Tibial artery (tissue), 4 donors: ENCODE measurements around the gene OMP.
"Not testable (repeated sequence)": the region's sequence is repeated elsewhere in the genome, so short reads cannot be mapped to it uniquely, and the experiment has no call there.

Source experiments
- DNase-seq, 2 donors: peaks; one replicate each; pipeline ENCODE4 v3.0.0-alpha.2; 2019
- H3K27ac ChIP-seq, 2 donors: fragments of 200-600 bp; sonication (generic) in 1 of 2; 1 replicate in 1 of 2; 2 replicates in 1 of 2; pipeline ENCODE4 v1.5.1; 2018 to 2019; ENCODE audit warnings: mild to moderate bottlenecking in 1 of 2
- H3K27me3 ChIP-seq, 2 donors: fragments of 200-600 bp; sonication (generic) in 1 of 2; one replicate each; pipeline versions ENCODE4 v1.5.1 to v1.6.0; 2016 to 2019
- H3K36me3 ChIP-seq, 3 donors: fragments of 200-600 bp; sonication (generic) in 2 of 3; one replicate each; pipeline ENCODE4 v1.5.1; 2016 to 2019; ENCODE audit warnings: mild to moderate bottlenecking in 2 of 3
- H3K4me1 ChIP-seq, 4 donors: fragments of 200-600 bp; sonication (generic) in 2 of 4; 1 replicate in 3 of 4; 2 replicates in 1 of 4; pipeline ENCODE4 v1.5.1; 2016 to 2019
- H3K4me3 ChIP-seq, 2 donors: fragments of 200-600 bp; sonication (generic) in 1 of 2; 1 replicate in 1 of 2; 2 replicates in 1 of 2; pipeline ENCODE4 v1.5.1; 2018 to 2019; ENCODE audit warnings: mild to moderate bottlenecking in 2 of 2
- H3K9me3 ChIP-seq, 3 donors: fragments of 200-600 bp; sonication (generic) in 1 of 3; one replicate each; pipeline ENCODE4 v1.5.1; 2016 to 2019
- intact Hi-C: fragments of 100-400 bp; cut with DNase I; formaldehyde crosslinking; loops from one replicate; pipeline ENCODE4 v1.15.0; 2023; ENCODE audit warnings: low total_unique reads
- TF ChIP-seq, protein P1 (sequence below), 2 experiments: fragments of 200-600 bp in 1 of 2; fragments of 450-650 bp in 1 of 2; IDR thresholded peaks; one replicate each; pipeline ENCODE4 v1.5.1; 2017 to 2019; ENCODE audit warnings: antibody characterized with exemption in 2 of 2, mild to moderate bottlenecking in 1 of 2, moderate library complexity in 1 of 2

OMP gene

DNA sequence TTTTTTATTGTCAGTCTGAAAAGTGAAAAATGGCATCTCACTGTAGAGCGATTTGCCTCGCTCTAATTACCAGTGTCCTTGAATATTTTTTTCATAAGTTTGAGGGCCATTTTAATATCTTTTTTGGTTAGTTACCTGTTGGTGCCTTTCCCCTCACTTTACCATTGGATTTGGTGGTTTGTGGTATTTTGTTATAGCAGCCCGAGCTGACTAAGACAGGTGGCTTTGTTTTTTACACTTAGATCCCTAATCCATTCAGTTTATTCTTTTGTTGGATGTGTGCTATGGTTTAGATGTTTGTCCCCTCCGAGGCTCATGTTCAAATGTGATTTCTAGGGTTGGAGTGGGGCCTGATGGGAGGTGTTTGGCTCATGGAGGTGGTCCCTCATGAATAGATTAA lies 42.4 kb upstream of the OMP start:
- TF ChIP-seq, protein P1, sequence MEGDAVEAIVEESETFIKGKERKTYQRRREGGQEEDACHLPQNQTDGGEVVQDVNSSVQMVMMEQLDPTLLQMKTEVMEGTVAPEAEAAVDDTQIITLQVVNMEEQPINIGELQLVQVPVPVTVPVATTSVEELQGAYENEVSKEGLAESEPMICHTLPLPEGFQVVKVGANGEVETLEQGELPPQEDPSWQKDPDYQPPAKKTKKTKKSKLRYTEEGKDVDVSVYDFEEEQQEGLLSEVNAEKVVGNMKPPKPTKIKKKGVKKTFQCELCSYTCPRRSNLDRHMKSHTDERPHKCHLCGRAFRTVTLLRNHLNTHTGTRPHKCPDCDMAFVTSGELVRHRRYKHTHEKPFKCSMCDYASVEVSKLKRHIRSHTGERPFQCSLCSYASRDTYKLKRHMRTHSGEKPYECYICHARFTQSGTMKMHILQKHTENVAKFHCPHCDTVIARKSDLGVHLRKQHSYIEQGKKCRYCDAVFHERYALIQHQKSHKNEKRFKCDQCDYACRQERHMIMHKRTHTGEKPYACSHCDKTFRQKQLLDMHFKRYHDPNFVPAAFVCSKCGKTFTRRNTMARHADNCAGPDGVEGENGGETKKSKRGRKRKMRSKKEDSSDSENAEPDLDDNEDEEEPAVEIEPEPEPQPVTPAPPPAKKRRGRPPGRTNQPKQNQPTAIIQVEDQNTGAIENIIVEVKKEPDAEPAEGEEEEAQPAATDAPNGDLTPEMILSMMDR (IDR thresholded peaks at IDR 0.05), result no peak
- Histone ChIP-seq H3K4me1 (no peaks in the 10 kb centered on the region), H3K36me3 (no peaks in the 10 kb centered on the region), H3K27ac (no peak overlapping the region), H3K4me3 (no peak overlapping the region), H3K9me3 (peaks cover 0 to 18% (median 14%) of the 10 kb centered on the region in 3 donors), H3K27me3 (peaks cover 0 to 5% of the 10 kb centered on the region in 2 donors)
- peak in 1 of 2 donors; percentile 10 for DNase-seq
- intact Hi-C loops, result loop anchor here (10.0 kb wide), 2 partner anchors 275 to 615 kb away; partner anchors contain the start of genes EMSY and TSKU

DNA sequence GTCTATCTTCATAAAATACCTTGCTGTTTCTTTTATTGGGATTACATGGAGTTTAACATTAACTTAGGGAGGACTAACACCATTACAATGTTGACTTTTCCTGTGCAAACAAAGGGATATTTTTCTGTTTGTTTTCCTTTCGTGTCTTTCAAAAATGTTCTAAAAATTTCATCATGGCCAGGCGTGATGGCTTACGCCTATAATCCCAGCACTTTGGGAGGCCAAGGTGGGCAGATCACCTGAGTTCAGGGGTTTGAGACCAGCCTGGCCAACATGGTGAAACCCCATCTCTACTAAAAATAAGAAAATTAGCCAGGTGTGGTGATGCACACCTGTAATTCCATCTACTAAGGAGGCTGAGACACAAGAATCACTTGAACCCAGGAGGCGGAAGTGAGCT lies 41.4 kb upstream of the OMP start:
- DNase-seq, H3K36me3 ChIP-seq, H3K27ac ChIP-seq, H3K27me3 ChIP-seq, H3K4me1 ChIP-seq, H3K4me3 ChIP-seq: not testable (repeated sequence)
- H3K9me3 ChIP-seq, result peaks cover 0 to 12% (median 8%) of the 10 kb centered on the region in 3 donors
- intact Hi-C loops, result loop anchor here (10.0 kb wide), 2 partner anchors 276 to 616 kb away; partner anchors contain the start of genes EMSY and TSKU

DNA sequence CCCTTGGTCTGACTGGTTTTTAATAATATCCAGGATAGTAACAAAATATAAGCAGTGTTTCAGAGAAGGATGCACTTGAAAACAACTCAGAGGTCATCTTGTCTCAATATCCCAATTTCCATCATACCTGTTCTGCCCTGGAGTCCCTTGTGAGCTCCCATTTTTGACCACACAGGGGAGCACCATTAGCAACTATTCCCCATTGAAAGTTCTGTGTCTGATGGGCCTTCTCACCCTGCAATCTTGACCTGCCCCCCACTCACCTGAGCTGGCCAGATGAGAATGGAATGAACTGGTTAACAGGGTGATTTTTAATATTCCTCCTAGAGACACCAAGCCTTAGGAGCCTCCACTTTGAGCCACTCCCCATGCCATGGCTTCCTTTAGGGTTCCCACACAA lies 39.7 kb upstream of the OMP start:
- TF ChIP-seq, protein P1 (IDR thresholded peaks at IDR 0.05), result no peak
- Histone ChIP-seq H3K4me1 (peaks cover 0 to 14% (median 7%) of the 10 kb centered on the region in 4 donors), H3K27me3 (no peaks in the 10 kb centered on the region), H3K9me3 (no peaks in the 10 kb centered on the region), H3K36me3 (no peaks in the 10 kb centered on the region), H3K4me3 (no peak overlapping the region), H3K27ac (no peak overlapping the region)
- DNase-seq, result no peak
- intact Hi-C loops, result loop anchor here (10.0 kb wide), 2 partner anchors 278 to 618 kb away; partner anchors contain the start of genes EMSY and TSKU

DNA sequence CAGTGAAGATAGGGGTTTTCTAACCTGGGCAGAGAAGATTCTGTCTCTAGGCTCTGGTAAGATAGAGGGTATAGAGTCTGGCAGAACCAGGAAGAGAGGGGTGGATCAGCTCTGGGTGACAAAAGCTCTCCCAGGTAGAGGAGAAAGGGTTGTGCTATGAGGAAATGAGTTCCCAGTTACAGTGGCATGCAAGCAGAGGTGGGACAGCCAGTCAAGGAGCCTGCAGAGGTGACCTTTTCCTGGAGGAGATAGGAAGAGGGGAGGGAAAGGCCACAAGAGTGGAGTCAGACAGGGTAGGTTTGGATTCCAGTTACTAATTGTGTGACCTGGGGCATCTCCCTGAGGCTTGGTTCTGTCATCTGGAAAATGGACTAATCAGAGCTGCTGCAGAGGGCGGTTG lies 39.2 kb upstream of the OMP start:
- H3K27me3 ChIP-seq, result no peaks in the 10 kb centered on the region
- H3K9me3 ChIP-seq, result no peaks in the 10 kb centered on the region
- peaks cover 0 to 16% (median 7%) of the 10 kb centered on the region in 4 donors for H3K4me1 ChIP-seq
- no peak for DNase-seq
- H3K4me3 ChIP-seq, result no peak overlapping the region
- TF ChIP-seq, protein P1 (IDR thresholded peaks at IDR 0.05), result no peak
- intact Hi-C loops, result loop anchor here (10.0 kb wide), 2 partner anchors 279 to 619 kb away; partner anchors contain the start of genes EMSY and TSKU
- no peak overlapping the region for H3K27ac ChIP-seq
- no peaks in the 10 kb centered on the region for H3K36me3 ChIP-seq

DNA sequence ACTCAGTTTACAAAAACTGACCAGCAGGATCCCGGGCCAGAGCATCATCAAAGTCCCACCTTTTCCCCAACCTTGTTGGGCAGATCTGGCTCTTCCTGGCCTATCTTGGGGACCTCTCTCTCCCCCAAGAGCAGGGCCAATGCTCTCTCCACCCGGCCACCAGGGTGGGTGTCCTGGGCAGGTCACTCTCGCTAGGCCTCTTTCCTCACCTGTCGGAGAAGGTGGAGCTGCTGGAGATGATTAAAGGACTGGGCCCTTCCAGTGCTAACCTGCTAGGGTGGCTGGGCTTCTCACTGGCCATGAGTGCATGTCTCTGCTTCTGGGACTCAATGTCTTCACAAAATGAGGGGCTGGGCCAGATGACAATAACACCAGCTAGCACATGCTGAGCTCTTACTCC lies 38.8 kb upstream of the OMP start:
- TF ChIP-seq, protein P1 (IDR thresholded peaks at IDR 0.05), result no peak
- no peaks in the 10 kb centered on the region for H3K36me3 ChIP-seq
- intact Hi-C loops, result loop anchor here (10.0 kb wide), 2 partner anchors 279 to 619 kb away; partner anchors contain the start of genes EMSY and TSKU
- DNase-seq, result peak in 1 of 2 donors; percentile 40
- H3K9me3 ChIP-seq, result no peaks in the 10 kb centered on the region
- peaks cover 0 to 16% (median 7%) of the 10 kb centered on the region in 4 donors for H3K4me1 ChIP-seq
- H3K27ac ChIP-seq, result no peak overlapping the region
- H3K27me3 ChIP-seq, result no peaks in the 10 kb centered on the region
- no peak overlapping the region for H3K4me3 ChIP-seq

DNA sequence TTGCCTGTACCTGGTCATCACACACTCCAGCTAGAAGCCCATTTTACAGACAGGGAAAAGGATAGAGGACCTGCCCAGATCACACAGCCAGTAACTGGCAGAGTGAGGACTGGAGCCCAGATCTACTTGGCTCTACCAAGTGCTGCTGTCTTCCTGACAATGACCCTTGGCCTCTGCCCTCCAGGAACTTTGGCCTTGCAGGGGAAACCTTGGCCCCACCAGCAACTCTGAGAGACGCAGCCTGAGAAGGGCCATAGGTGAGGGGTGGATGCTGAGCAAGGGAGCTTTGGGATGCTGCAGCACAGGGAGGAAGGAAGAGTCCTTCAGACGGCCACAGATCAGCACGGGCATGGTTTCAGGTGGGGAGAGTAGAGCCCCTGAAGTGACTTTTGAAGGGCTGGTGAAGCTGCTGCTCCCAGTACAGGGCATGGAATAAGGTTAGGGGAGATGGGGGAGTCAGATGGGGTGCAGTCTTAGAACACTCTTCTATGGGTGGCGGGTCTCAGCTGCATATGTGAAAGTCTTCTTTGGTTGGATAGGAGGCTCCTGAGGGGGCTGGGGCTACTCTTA lies 37.9 kb upstream of the OMP start:
- Histone ChIP-seq H3K4me3 (no peak overlapping the region), H3K9me3 (no peaks in the 10 kb centered on the region), H3K27me3 (no peaks in the 10 kb centered on the region), H3K4me1 (peaks cover 0 to 16% (median 7%) of the 10 kb centered on the region in 4 donors), H3K27ac (no peak overlapping the region), H3K36me3 (no peaks in the 10 kb centered on the region)
- TF ChIP-seq, protein P1 (IDR thresholded peaks at IDR 0.05), result no peak
- peak in 1 of 2 donors; percentile 45 for DNase-seq
- intact Hi-C loops, result loop anchor here (10.0 kb wide), 2 partner anchors 280 to 620 kb away; partner anchors contain the start of genes EMSY and TSKU
